B cell (primary cell): Measurements from ENCODE around the gene CCDC92B.

ENCODE experiments used
- EZH2 ChIP-seq: IDR thresholded peaks from 2 replicates; pipeline ENCODE4 v1.6.1; 2012; ENCODE audit warnings: borderline replicate concordance, low read depth, mild to moderate bottlenecking, moderate library complexity, low read length; ENCODE audit not compliant: insufficient read depth, poor library complexity, severe bottlenecking
- TF ChIP-seq, protein P1 (sequence below): fragments of 200-600 bp; IDR thresholded peaks from one replicate; pipeline ENCODE4 v1.8.0; 2022; ENCODE audit warnings: antibody characterized with exemption, mild to moderate bottlenecking

DNA sequence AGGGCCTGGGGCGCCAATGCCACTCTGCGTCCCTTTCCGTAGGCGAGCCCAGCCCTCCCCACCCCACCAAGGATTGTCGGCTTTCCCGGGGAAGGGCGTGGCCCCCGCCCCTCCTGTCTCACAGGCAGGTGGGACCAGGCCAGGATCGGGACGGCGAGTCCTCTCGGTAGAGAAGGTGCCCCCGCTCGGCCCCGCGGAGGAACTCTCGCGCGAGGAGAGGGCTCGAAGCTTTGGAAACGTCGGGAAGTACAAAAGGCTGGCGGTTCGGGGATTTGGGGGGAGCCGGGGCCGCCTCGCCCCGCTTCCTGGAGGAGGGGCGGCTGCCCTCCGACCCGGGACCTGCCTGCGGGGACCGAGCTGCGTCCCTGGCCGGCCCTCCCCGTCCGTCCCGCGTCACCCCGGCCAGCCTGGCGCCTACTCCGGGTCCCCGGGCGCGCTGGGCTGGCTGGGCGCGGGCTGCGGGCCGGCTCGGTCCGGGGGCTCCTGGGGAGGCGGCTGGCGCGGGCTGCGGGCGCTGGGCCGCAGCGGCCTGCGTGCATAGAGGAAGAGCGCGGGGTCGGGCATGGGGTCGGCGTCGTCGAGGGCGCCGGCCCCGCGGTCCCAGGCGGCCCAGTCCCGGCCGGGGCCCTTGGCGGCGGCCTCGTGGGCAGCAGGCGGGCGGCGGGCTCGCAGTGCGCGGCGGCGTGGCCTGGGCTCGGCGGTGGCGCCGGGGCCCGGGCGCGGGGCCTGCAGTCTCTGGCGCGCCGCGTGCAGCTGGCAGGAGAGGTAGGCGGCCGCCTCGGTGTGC is 25.3 kb downstream of the CCDC92B start:
- TF ChIP-seq, protein P1, sequence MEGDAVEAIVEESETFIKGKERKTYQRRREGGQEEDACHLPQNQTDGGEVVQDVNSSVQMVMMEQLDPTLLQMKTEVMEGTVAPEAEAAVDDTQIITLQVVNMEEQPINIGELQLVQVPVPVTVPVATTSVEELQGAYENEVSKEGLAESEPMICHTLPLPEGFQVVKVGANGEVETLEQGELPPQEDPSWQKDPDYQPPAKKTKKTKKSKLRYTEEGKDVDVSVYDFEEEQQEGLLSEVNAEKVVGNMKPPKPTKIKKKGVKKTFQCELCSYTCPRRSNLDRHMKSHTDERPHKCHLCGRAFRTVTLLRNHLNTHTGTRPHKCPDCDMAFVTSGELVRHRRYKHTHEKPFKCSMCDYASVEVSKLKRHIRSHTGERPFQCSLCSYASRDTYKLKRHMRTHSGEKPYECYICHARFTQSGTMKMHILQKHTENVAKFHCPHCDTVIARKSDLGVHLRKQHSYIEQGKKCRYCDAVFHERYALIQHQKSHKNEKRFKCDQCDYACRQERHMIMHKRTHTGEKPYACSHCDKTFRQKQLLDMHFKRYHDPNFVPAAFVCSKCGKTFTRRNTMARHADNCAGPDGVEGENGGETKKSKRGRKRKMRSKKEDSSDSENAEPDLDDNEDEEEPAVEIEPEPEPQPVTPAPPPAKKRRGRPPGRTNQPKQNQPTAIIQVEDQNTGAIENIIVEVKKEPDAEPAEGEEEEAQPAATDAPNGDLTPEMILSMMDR: no peak
- TF ChIP-seq EZH2: no peak
